OCI-LY1 (cell line): ENCODE measurements around the gene TBC1D30.

ENCODE experiments used
- H2AFZ ChIP-seq: fragments of 200-600 bp; sonication (generic), shearing (Covaris generic); 2 replicates; pipeline ENCODE4 v1.6.0; 2014; ENCODE audit warnings: antibody characterized with exemption, mild to moderate bottlenecking, low read length
- H3F3A ChIP-seq: fragments of 200-600 bp; sonication (generic), shearing (Covaris generic); 2 replicates; pipeline ENCODE4 v1.6.0; 2014; ENCODE audit warnings: mild to moderate bottlenecking, antibody characterized with exemption, low read length, moderate library complexity; ENCODE audit not compliant: insufficient read depth
- H3K27ac ChIP-seq: fragments of 200-600 bp; sonication (generic); 2 replicates; pipeline ENCODE4 v1.5.1; 2014; ENCODE audit warnings: low read length, mixed run types, mild to moderate bottlenecking, low read depth; ENCODE audit not compliant: poor library complexity, severe bottlenecking
- H3K27me3 ChIP-seq: fragments of 200-600 bp; sonication (generic); 2 replicates; pipeline ENCODE4 v1.6.0; 2014; ENCODE audit warnings: antibody characterized with exemption, mild to moderate bottlenecking, low read length, moderate library complexity; ENCODE audit not compliant: insufficient read depth
- H3K36me3 ChIP-seq: fragments of 200-600 bp; sonication (generic); 2 replicates; pipeline ENCODE4 v1.6.1; 2014; ENCODE audit warnings: mild to moderate bottlenecking, antibody characterized with exemption, low read length, moderate library complexity, mixed read lengths; ENCODE audit not compliant: insufficient read depth
- H3K4me1 ChIP-seq: fragments of 200-600 bp; sonication (generic); 2 replicates; pipeline ENCODE4 v1.5.1; 2014; ENCODE audit warnings: mild to moderate bottlenecking, low read length, moderate library complexity; ENCODE audit not compliant: insufficient read depth, severe bottlenecking
- H3K4me2 ChIP-seq: fragments of 200-600 bp; sonication (generic), shearing (Covaris generic); 2 replicates; pipeline ENCODE4 v1.6.1; 2014; ENCODE audit warnings: low read length
- H3K4me3 ChIP-seq: fragments of 200-600 bp; sonication (generic); 2 replicates; pipeline ENCODE4 v1.5.1; 2014; ENCODE audit warnings: low read length, low read depth, mild to moderate bottlenecking, mixed read lengths; ENCODE audit not compliant: poor library complexity, severe bottlenecking
- H3K79me2 ChIP-seq: fragments of 200-600 bp; shearing (Covaris generic); 2 replicates; pipeline ENCODE4 v1.6.1; 2016; ENCODE audit warnings: mixed run types, low read length, mixed read lengths; ENCODE audit not compliant: insufficient read depth
- H3K9ac ChIP-seq: fragments of 200-600 bp; sonication (generic), shearing (Covaris generic); 2 replicates; pipeline ENCODE4 v1.6.1; 2014; ENCODE audit warnings: mild to moderate bottlenecking, low read length, mixed read lengths
- H3K9me2 ChIP-seq: fragments of 200-600 bp; sonication (generic), shearing (Covaris generic); 2 replicates; pipeline ENCODE4 v1.6.1; 2014; ENCODE audit warnings: low read depth, mild to moderate bottlenecking, low read length, mixed read lengths
- H3K9me3 ChIP-seq: fragments of 200-600 bp; shearing (Covaris generic); 2 replicates; pipeline ENCODE4 v1.6.1; 2014; ENCODE audit warnings: low read length, mixed read lengths
- H4K20me1 ChIP-seq: fragments of 200-600 bp; sonication (generic), shearing (Covaris generic); 2 replicates; pipeline ENCODE4 v1.6.0; 2016; ENCODE audit warnings: mild to moderate bottlenecking, low read length; ENCODE audit not compliant: insufficient read depth
- CTCF ChIP-seq: fragments of 200-600 bp; sonication (generic), shearing (Covaris generic); IDR thresholded peaks from 2 replicates; pipeline ENCODE4 v1.5.1; 2017; ENCODE audit warnings: mild to moderate bottlenecking, antibody characterized with exemption, low read length, moderate library complexity, mixed read lengths
- EZH2 ChIP-seq: fragments of 200-600 bp; sonication (generic), shearing (Covaris generic); IDR thresholded peaks from 2 replicates; pipeline ENCODE4 v1.8.0; 2017; ENCODE audit warnings: borderline replicate concordance, mixed run types, mild to moderate bottlenecking, antibody characterized with exemption, low read length, moderate library complexity, mixed read lengths

TBC1D30 gene

GRCh38 chr12:64876388-64877071 lies 52.1 kb downstream of the TBC1D30 start:
- Histone ChIP-seq H3F3A (no peaks in the 10 kb centered on the region), H3K9ac (no peak overlapping the region), H4K20me1 (no peaks in the 10 kb centered on the region), H3K79me2 (no peaks in the 10 kb centered on the region), H3K4me2 (no peak overlapping the region), H3K36me3 (no peaks in the 10 kb centered on the region), H3K4me1 (no peaks in the 10 kb centered on the region), H3K27ac (no peak overlapping the region), H3K9me2 (no peaks in the 10 kb centered on the region), H2AFZ (no peak overlapping the region), H3K27me3 (no peaks in the 10 kb centered on the region), H3K4me3 (no peak overlapping the region), H3K9me3 (no peaks in the 10 kb centered on the region)
- no peak for TF ChIP-seq EZH2
- no peak for TF ChIP-seq CTCF

DNA sequence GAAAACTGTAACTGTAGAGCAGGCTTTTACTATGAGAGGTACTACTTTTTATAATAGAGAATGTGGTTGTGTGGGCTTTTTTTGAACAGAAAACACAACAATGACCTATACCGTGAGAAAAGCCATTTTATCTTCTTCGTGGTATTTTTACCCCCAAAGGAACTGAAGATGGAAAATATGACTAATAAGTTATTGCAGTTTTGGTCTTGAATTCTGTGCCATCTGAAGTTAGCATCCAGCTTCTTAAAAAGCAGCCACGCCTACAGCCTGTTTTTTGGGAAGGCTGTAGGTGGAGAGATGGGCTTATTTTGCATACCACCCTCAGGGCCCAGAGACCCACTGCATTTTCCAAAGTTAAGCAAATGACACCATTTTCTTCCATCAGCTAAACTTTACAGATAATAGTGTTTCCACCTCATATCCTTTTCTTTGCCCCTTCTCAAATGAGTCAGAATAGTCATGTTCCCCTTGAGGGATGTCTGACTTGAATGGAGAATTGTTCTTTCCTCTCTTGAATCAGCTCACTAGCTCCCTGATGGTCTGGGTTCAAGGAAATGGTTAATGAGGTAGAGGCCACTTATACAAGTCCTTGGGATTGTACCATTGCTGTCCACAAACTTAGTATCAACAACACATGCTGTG lies 53.0 kb downstream of the TBC1D30 start:
- Histone ChIP-seq H3K4me1 (no peaks in the 10 kb centered on the region), H3K36me3 (no peaks in the 10 kb centered on the region), H3K4me3 (no peak overlapping the region), H3K9me2 (no peaks in the 10 kb centered on the region), H3F3A (no peaks in the 10 kb centered on the region), H2AFZ (no peak overlapping the region), H3K79me2 (no peaks in the 10 kb centered on the region), H3K27ac (no peak overlapping the region), H3K9me3 (no peaks in the 10 kb centered on the region), H4K20me1 (no peaks in the 10 kb centered on the region), H3K4me2 (no peak overlapping the region), H3K27me3 (no peaks in the 10 kb centered on the region), H3K9ac (no peak overlapping the region)
- TF ChIP-seq EZH2 = no peak
- TF ChIP-seq CTCF = no peak

GRCh38 chr12:64882687-64883086 lies 58.2 kb downstream of the TBC1D30 start:
- H3F3A ChIP-seq = no peaks in the 10 kb centered on the region
- no peaks in the 10 kb centered on the region for H4K20me1 ChIP-seq
- no peak for TF ChIP-seq EZH2
- no peak for TF ChIP-seq CTCF
- no peak overlapping the region for H3K27ac ChIP-seq
- no peaks in the 10 kb centered on the region for H3K27me3 ChIP-seq
- no peak overlapping the region for H3K4me3 ChIP-seq
- no peaks in the 10 kb centered on the region for H3K9me2 ChIP-seq
- H3K4me1 ChIP-seq = no peaks in the 10 kb centered on the region
- H3K9me3 ChIP-seq = no peaks in the 10 kb centered on the region
- no peak overlapping the region for H3K9ac ChIP-seq
- no peak overlapping the region for H2AFZ ChIP-seq
- H3K79me2 ChIP-seq = no peaks in the 10 kb centered on the region
- H3K36me3 ChIP-seq = no peaks in the 10 kb centered on the region
- no peak overlapping the region for H3K4me2 ChIP-seq
